ENCODE measurements around the gene BEND7. TPM values are rescaled to one million over a fixed set of nuclear protein-coding genes. Genes with fewer than 3 reads are reported as not detected.

The BEND7 gene
- total RNA-seq, 2 donors from 2014 or later: 10.1 to 44.5 TPM

DNA sequence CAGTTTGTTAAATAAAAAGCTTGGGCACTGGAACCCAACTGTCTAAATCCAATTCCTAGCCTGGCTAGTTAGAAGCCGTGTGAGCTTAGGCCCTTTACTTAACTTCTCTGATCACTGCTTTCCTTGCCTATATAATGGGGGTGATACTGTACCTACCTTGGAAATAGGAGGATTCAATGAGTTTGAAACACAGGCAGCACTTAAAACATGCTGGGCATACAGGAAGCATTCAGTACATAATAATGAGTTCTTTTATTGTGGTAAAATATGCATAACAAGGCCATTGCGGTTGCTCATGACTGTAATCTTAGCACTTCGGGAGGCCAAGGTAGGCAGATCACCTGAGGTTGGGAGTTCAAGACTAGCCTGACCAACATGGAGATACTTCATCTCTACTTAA, 133.3 kb downstream of the BEND7 start:
- DNase-seq (ENCODE audit: low spot score): no peak
- H3K4me1 ChIP-seq (replicated peaks): no peaks in the 10 kb centered on the region
- 89% methylated on average over 3 of the region's 3 CpGs for WGBS
- H3K9me3 ChIP-seq: no peaks in the 10 kb centered on the region
- H3K36me3 ChIP-seq: no peaks in the 10 kb centered on the region
- H3K27me3 ChIP-seq (replicated peaks; ENCODE audit: insufficient read depth): no peaks in the 10 kb centered on the region
- no peak for TF ChIP-seq POLR2A (IDR thresholded peaks at IDR 0.05)
- TF ChIP-seq, protein P1, sequence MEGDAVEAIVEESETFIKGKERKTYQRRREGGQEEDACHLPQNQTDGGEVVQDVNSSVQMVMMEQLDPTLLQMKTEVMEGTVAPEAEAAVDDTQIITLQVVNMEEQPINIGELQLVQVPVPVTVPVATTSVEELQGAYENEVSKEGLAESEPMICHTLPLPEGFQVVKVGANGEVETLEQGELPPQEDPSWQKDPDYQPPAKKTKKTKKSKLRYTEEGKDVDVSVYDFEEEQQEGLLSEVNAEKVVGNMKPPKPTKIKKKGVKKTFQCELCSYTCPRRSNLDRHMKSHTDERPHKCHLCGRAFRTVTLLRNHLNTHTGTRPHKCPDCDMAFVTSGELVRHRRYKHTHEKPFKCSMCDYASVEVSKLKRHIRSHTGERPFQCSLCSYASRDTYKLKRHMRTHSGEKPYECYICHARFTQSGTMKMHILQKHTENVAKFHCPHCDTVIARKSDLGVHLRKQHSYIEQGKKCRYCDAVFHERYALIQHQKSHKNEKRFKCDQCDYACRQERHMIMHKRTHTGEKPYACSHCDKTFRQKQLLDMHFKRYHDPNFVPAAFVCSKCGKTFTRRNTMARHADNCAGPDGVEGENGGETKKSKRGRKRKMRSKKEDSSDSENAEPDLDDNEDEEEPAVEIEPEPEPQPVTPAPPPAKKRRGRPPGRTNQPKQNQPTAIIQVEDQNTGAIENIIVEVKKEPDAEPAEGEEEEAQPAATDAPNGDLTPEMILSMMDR (IDR thresholded peaks at IDR 0.05): no peak
- no peak for TF ChIP-seq POLR2AphosphoS5 (IDR thresholded peaks at IDR 0.05)
- H3K4me3 ChIP-seq: no peak overlapping the region
- intact Hi-C loops (cut with DNase I): no loop called here
- no peak overlapping the region for H3K27ac ChIP-seq

DNA sequence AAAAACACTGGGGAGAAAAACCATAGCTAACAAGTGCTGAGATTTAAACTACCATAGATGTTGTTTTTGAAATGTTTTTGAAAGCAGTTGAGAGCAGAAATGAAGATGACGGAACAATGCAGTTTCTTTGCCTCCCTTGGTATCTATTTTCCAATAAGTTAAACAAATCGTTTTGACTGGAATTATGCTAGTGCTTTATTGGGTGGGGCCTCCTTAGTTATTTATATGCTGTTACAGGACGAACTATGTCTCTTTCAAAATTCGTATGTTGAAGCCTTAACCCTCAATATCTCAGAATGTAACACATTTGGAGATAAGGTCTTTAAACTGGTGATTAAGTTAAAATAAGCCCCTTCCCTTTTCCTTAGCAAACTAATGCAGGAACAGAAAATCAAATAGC, 135.2 kb downstream of the BEND7 start:
- TF ChIP-seq, protein P1 (IDR thresholded peaks at IDR 0.05): no peak
- 46% methylated on average over 4 of the region's 4 CpGs for WGBS
- intact Hi-C loops (cut with DNase I): no loop called here

DNA sequence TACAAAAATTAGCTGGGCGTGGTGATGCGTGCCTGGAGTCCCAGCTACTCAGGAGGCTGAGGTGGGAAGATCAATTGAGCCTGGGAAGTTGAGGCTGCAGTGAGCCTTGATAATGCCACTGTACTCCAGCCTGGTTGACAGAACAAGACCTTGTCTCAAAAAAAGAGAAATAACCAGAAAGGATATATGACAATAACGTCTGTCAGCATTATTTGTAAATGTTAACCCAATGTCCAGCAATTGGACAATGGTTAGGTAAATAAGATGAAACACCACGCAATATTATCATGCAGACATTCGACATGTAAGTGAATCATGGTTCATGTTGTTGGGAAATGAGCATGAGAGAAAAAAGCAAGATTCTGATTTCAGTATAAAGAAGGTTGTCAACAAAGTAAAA, 136.1 kb downstream of the BEND7 start:
- Histone ChIP-seq H3K9me3 (no peaks in the 10 kb centered on the region), H3K27me3 (replicated peaks; ENCODE audit: insufficient read depth) (no peaks in the 10 kb centered on the region), H3K4me3 (no peak overlapping the region), H3K27ac (no peak overlapping the region), H3K4me1 (replicated peaks) (no peaks in the 10 kb centered on the region), H3K36me3 (no peaks in the 10 kb centered on the region)
- TF ChIP-seq POLR2A (IDR thresholded peaks at IDR 0.05) (no peak), POLR2AphosphoS5 (IDR thresholded peaks at IDR 0.05) (no peak)
- TF ChIP-seq, protein P1 (IDR thresholded peaks at IDR 0.05): no peak
- 89% methylated on average over 5 of the region's 5 CpGs for WGBS
- DNase-seq (ENCODE audit: low spot score): no peak
- intact Hi-C loops (cut with DNase I): no loop called here

More for the DNA sequence above, 135.2 kb downstream of the BEND7 start:
- DNase-seq (ENCODE audit: low spot score): no peak
- Histone ChIP-seq H3K27ac (no peak overlapping the region), H3K4me1 (replicated peaks) (no peaks in the 10 kb centered on the region), H3K4me3 (no peak overlapping the region), H3K9me3 (no peaks in the 10 kb centered on the region), H3K36me3 (no peaks in the 10 kb centered on the region), H3K27me3 (replicated peaks; ENCODE audit: insufficient read depth) (no peaks in the 10 kb centered on the region)

Small RNAs within 50 kb of the gene (small RNA-seq; reads per million reads assigned to genes)
- 0 reads per million in 2 donors for gene RF00019

Other genes with a start within 250 kb of the BEND7 start
- 10 to 100 TPM; 18.2 to 27.4 TPM for gene PHYH, start 228.9 kb downstream of the BEND7 start, total RNA-seq
- gene SEPHS1, start 180.7 kb downstream of the BEND7 start, total RNA-seq: 10 to 100 TPM; 41.1 to 60.9 TPM
- 10 to 100 TPM; 23.1 to 31.1 TPM for gene PRPF18, start 58.0 kb upstream of the BEND7 start, total RNA-seq